Body of pancreas (tissue), 4 donors: Measurements from ENCODE around the gene LDHD.

Experiments used
- POLR2A ChIP-seq, 3 donors: fragments of 450-650 bp; IDR thresholded peaks; one replicate each; pipeline ENCODE4 v1.6.1; 2016; ENCODE audit warnings: antibody characterized with exemption in 3 of 3, mild to moderate bottlenecking in 2 of 3
- TF ChIP-seq, protein P1 (sequence below), 7 experiments: fragments of 450-650 bp in 4 of 7; fragments of 200-600 bp in 3 of 7; sonication (generic) in 3 of 7; IDR thresholded peaks; one replicate each; pipeline ENCODE4 v1.5.1; 2016 to 2019; ENCODE audit warnings: antibody characterized with exemption in 7 of 7

DNA sequence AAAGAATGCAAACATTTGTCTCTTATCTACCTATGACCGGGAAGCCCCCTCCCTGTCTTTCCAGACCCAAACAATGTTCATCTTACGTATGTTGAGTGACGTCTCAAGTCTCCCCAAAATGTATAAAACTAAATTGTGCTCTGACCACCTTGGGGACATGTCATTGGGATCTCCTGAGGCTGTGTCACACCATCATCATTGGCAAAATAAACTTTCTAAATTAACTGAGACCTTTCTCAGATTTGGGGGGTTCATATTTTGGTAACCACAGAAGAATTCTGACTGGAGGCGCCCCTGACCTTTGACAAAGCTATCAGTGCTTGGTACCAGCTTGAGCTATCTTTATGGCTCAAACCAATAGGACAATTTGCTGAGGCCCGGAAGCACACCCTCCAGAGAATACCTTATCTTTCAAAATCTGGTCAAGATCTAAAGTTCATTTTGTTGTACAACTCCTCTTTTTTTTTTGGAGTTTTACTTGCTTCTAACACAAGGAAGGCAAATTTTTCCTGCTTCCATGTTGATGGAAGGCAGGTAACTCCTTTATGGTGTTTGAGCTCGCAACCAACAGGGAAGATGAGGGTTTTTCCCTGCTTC lies 2.5 kb upstream of the LDHD start:
- TF ChIP-seq, protein P1, sequence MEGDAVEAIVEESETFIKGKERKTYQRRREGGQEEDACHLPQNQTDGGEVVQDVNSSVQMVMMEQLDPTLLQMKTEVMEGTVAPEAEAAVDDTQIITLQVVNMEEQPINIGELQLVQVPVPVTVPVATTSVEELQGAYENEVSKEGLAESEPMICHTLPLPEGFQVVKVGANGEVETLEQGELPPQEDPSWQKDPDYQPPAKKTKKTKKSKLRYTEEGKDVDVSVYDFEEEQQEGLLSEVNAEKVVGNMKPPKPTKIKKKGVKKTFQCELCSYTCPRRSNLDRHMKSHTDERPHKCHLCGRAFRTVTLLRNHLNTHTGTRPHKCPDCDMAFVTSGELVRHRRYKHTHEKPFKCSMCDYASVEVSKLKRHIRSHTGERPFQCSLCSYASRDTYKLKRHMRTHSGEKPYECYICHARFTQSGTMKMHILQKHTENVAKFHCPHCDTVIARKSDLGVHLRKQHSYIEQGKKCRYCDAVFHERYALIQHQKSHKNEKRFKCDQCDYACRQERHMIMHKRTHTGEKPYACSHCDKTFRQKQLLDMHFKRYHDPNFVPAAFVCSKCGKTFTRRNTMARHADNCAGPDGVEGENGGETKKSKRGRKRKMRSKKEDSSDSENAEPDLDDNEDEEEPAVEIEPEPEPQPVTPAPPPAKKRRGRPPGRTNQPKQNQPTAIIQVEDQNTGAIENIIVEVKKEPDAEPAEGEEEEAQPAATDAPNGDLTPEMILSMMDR (IDR thresholded peaks at IDR 0.05), result no peak
- no peak for TF ChIP-seq POLR2A (IDR thresholded peaks at IDR 0.05)
